ENCODE measurements around the gene XXYLT1. TPM values are rescaled to one million over a fixed set of nuclear protein-coding genes. Genes with fewer than 3 reads are reported as not detected.
A peak's percentile ranks its signal among the peaks of the same experiment; 100 is the strongest.

Gene XXYLT1
- total RNA-seq, 1 donor from 2014 or later: 9.8 TPM

- DNase-seq (no peak), ATAC-seq (no peak)
- TF ChIP-seq CTCF (IDR thresholded peaks at IDR 0.05): no peak
- H3K36me3 ChIP-seq: no peaks in the 10 kb centered on the region
- H3K9me3 ChIP-seq: no peaks in the 10 kb centered on the region
- no peak overlapping the region for H3K4me3 ChIP-seq
- H3K27me3 ChIP-seq: no peaks in the 10 kb centered on the region
- intact Hi-C loops (cut with DNase I): no loop called here
- H3K27ac ChIP-seq: no peak overlapping the region
- peaks cover 1% of the 10 kb centered on the region for H3K4me1 ChIP-seq
Measured at GRCh38 chr3:195140816-195141793, 129.9 kb downstream of the XXYLT1 start.

- intact Hi-C loops (cut with DNase I): no loop called here
- Histone ChIP-seq H3K4me3 (no peak overlapping the region), H3K27me3 (no peaks in the 10 kb centered on the region), H3K9me3 (no peaks in the 10 kb centered on the region), H3K36me3 (no peaks in the 10 kb centered on the region), H3K27ac (no peak overlapping the region), H3K4me1 (no peaks in the 10 kb centered on the region)
- ATAC-seq: no peak
- no peak for DNase-seq
- TF ChIP-seq CTCF (IDR thresholded peaks at IDR 0.05): no peak
Measured at GRCh38 chr3:195140410-195140809, 130.5 kb downstream of the XXYLT1 start.

- no peak for DNase-seq
- H3K27ac ChIP-seq: no peak overlapping the region
- no peaks in the 10 kb centered on the region for H3K4me1 ChIP-seq
- peak; percentile 40 for ATAC-seq
- TF ChIP-seq CTCF (IDR thresholded peaks at IDR 0.05): no peak
- intact Hi-C loops (cut with DNase I): loop anchor here (10.0 kb wide), 1 partner anchor 115 kb away; no protein-coding TSS in a partner anchor
- no peak overlapping the region for H3K4me3 ChIP-seq
- H3K9me3 ChIP-seq: no peaks in the 10 kb centered on the region
- no peaks in the 10 kb centered on the region for H3K27me3 ChIP-seq
- H3K36me3 ChIP-seq: no peaks in the 10 kb centered on the region
Measured at GRCh38 chr3:195139876-195140240, 131.1 kb downstream of the XXYLT1 start.

- Histone ChIP-seq H3K4me1 (no peaks in the 10 kb centered on the region), H3K9me3 (no peaks in the 10 kb centered on the region), H3K36me3 (no peaks in the 10 kb centered on the region), H3K27me3 (no peaks in the 10 kb centered on the region), H3K4me3 (no peak overlapping the region), H3K27ac (no peak overlapping the region)
- DNase-seq (no peak), ATAC-seq (peak; percentile 13)
- no peak for TF ChIP-seq CTCF (IDR thresholded peaks at IDR 0.05)
- intact Hi-C loops (cut with DNase I): loop anchor here (10.0 kb wide), 1 partner anchor 116 kb away; no protein-coding TSS in a partner anchor
Measured at GRCh38 chr3:195139091-195139875, 131.7 kb downstream of the XXYLT1 start.

GRCh38 chr3:195137638-195138588 is 133.0 kb downstream of the XXYLT1 start:
- Histone ChIP-seq H3K4me1 (no peaks in the 10 kb centered on the region), H3K27ac (no peak overlapping the region), H3K36me3 (no peaks in the 10 kb centered on the region), H3K4me3 (no peak overlapping the region), H3K9me3 (no peaks in the 10 kb centered on the region), H3K27me3 (no peaks in the 10 kb centered on the region)
- intact Hi-C loops (cut with DNase I): loop anchor here (10.0 kb wide), 1 partner anchor 117 kb away; no protein-coding TSS in a partner anchor
- ATAC-seq (peak; percentile 67), DNase-seq (no peak)
- TF ChIP-seq CTCF (IDR thresholded peaks at IDR 0.05): no peak
